B cell (primary cell): ENCODE results near the gene MTMR4. TPM values are rescaled to one million over a fixed set of nuclear protein-coding genes. Genes with fewer than 3 reads are reported as not detected.
"Not testable (repeated sequence)": the region's sequence is repeated elsewhere in the genome, so short reads cannot be mapped to it uniquely, and the experiment has no call there.

Experiments
- ATAC-seq: fragments of 200-7000 bp; cut with Tn5 transposase; one replicate; pipeline ENCODE4 v1.10.0; 2021; ENCODE audit warnings: low read depth, mild to moderate bottlenecking, moderate number of reproducible peaks, moderate library complexity
- CTCF ChIA-PET: fragments of 350-600 bp; sonication (Branson Sonifier 250); formaldehyde crosslinking; loops from one replicate; lab custom pipeline; 2021; ENCODE audit warnings: antibody characterized with exemption, inconsistent platforms; lab: Charles Lee
- POLR2A ChIA-PET: fragments of 350-600 bp; sonication (Branson Sonifier 250); formaldehyde crosslinking; loops from one replicate; lab custom pipeline; 2021; ENCODE audit warnings: antibody characterized with exemption; lab: Charles Lee
- DNase-seq: peaks from one replicate; pipeline ENCODE4 v3.0.0; 2013
- H2AFZ ChIP-seq: 2 replicates; pipeline ENCODE4 v1.6.1; 2012; ENCODE audit warnings: mild to moderate bottlenecking, low read depth, low read length; ENCODE audit not compliant: insufficient read depth, poor library complexity, severe bottlenecking
- H3K27ac ChIP-seq, 2 donors: 1 replicate in 1 of 2; 2 replicates in 1 of 2; pipeline ENCODE4 v1.5.1; 2012 to 2013; ENCODE audit warnings: low read length in 2 of 2, mild to moderate bottlenecking in 2 of 2, moderate library complexity in 1 of 2
- H3K27me3 ChIP-seq, 4 experiments: fragments of 200-600 bp in 1 of 4; sonication (generic) in 1 of 4; replicated peaks in 1 of 4; 1 replicate in 2 of 4; 2 replicates in 2 of 4; pipeline versions ENCODE4 v1.6.1 to v1.7.0; 2013 to 2016; ENCODE audit warnings: low read length in 3 of 4, mild to moderate bottlenecking in 2 of 4, mixed read lengths in 1 of 4, moderate library complexity in 1 of 4; ENCODE audit not compliant: insufficient read depth in 4 of 4, control insufficient read depth in 3 of 4; ENCODE audit errors: control extremely low read depth in 1 of 4
- H3K36me3 ChIP-seq, 2 experiments: replicated peaks in 1 of 2; 1 replicate in 1 of 2; 2 replicates in 1 of 2; pipeline versions ENCODE4 v1.6.1 to v1.7.1; 2013; ENCODE audit warnings: low read length in 1 of 2; ENCODE audit not compliant: insufficient read depth in 2 of 2, control insufficient read depth in 1 of 2; ENCODE audit errors: control extremely low read depth in 1 of 2, extremely low read depth in 1 of 2
- H3K4me1 ChIP-seq, 2 donors: fragments of 200-600 bp in 1 of 2; sonication (generic) in 1 of 2; 1 replicate in 1 of 2; 2 replicates in 1 of 2; pipeline versions ENCODE4 v1.5.1 to v1.6.1; 2013 to 2017; ENCODE audit warnings: low read length in 2 of 2; ENCODE audit not compliant: control insufficient read depth in 2 of 2, insufficient read depth in 2 of 2
- H3K4me2 ChIP-seq: replicated peaks from 2 replicates; pipeline ENCODE3; 2012; ENCODE audit warnings: mild to moderate bottlenecking, low read depth, low read length; ENCODE audit not compliant: poor library complexity, severe bottlenecking
- H3K4me3 ChIP-seq, 5 experiments: fragments of 200-600 bp in 1 of 5; sonication (generic) in 1 of 5; 1 replicate in 3 of 5; 2 replicates in 2 of 5; pipeline versions ENCODE4 v1.5.1 to v1.7.0; 2011 to 2016; ENCODE audit warnings: low read length in 4 of 5, mild to moderate bottlenecking in 4 of 5, low read depth in 2 of 5, control low read depth in 1 of 5, moderate library complexity in 1 of 5; ENCODE audit not compliant: insufficient read depth in 1 of 5; ENCODE audit errors: control extremely low read depth in 1 of 5, extremely low read depth in 1 of 5
- H3K79me2 ChIP-seq: fragments of 200-600 bp; sonication (generic); one replicate; pipeline ENCODE4 v1.6.0; 2016; ENCODE audit warnings: low read length; ENCODE audit not compliant: control insufficient read depth, insufficient read depth
- H3K9ac ChIP-seq: fragments of 200-600 bp; sonication (generic); 2 replicates; pipeline ENCODE4 v1.6.1; 2017; ENCODE audit warnings: mild to moderate bottlenecking, low read length, moderate library complexity
- H3K9me3 ChIP-seq, 3 donors: one replicate each; pipeline versions ENCODE4 v1.6.1 to v1.7.1; 2013; ENCODE audit warnings: low read length in 2 of 3; ENCODE audit not compliant: control insufficient read depth in 2 of 3, insufficient read depth in 1 of 3; ENCODE audit errors: control extremely low read depth in 1 of 3
- H4K20me1 ChIP-seq: 2 replicates; pipeline ENCODE4 v1.6.0; 2012; ENCODE audit warnings: mild to moderate bottlenecking, low read length; ENCODE audit not compliant: insufficient read depth, control insufficient read depth, poor library complexity, severe bottlenecking
- H3K27ac Mint-ChIP-seq: one replicate; pipeline ENCODE4 v1.8.0; 2021; ENCODE audit warnings: mixed read lengths
- H3K27me3 Mint-ChIP-seq: one replicate; pipeline ENCODE4 v1.8.0; 2021; ENCODE audit warnings: mixed read lengths
- H3K4me1 Mint-ChIP-seq: one replicate; pipeline ENCODE4 v1.8.0; 2021; ENCODE audit warnings: mixed read lengths
- H3K4me3 Mint-ChIP-seq: one replicate; pipeline ENCODE4 v1.8.0; 2021; ENCODE audit warnings: mixed read lengths
- H3K9me3 Mint-ChIP-seq: one replicate; pipeline ENCODE4 v1.8.0; 2022; ENCODE audit warnings: mixed read lengths; ENCODE audit not compliant: insufficient read depth
- CTCF ChIP-seq: fragments of 200-600 bp; IDR thresholded peaks from one replicate; pipeline ENCODE4 v1.8.0; 2022; ENCODE audit warnings: antibody characterized with exemption, mild to moderate bottlenecking
- EZH2 ChIP-seq: IDR thresholded peaks from 2 replicates; pipeline ENCODE4 v1.6.1; 2012; ENCODE audit warnings: borderline replicate concordance, low read depth, mild to moderate bottlenecking, moderate library complexity, low read length; ENCODE audit not compliant: insufficient read depth, poor library complexity, severe bottlenecking
- WGBS: methylation state at CpG from one replicate; pipeline ENCODE4 v1.1.5; 2013; ENCODE audit warnings: missing lambda C conversion rate; ENCODE audit not compliant: insufficient coverage; 5-methylcytosine and 5-hydroxymethylcytosine counted together
- intact Hi-C: fragments of 100-400 bp; cut with micrococcal nuclease; formaldehyde crosslinking; loops from one replicate; pipeline ENCODE4 v1.10.0; 2022
- polyA plus RNA-seq: library from polyadenylated mRNA; depleted of rRNA; stranded (reverse); fragments of >200 nt; gene quantifications from 2 replicates; pipeline ENCODE4 v1.2.3, GENCODE V29; 2012
- total RNA-seq, 2 donors: library from RNA; stranded (reverse); fragments of 120-200 nt in 1 of 2; gene quantifications; 1 replicate in 1 of 2; 2 replicates in 1 of 2; pipeline versions ENCODE4 v1.2.3 to v1.2.4, GENCODE V29; 2013 to 2022

The MTMR4 gene
- total and polyA plus RNA-seq, 2 donors (not counting 1 experiment from before 2014, with no cell fraction given): 35.2 to 84.7 TPM

- H3K4me1 ChIP-seq: peaks cover 14 to 26% of the 10 kb centered on the region in 2 donors
- no peaks in the 10 kb centered on the region for H3K27me3 ChIP-seq
- peaks cover 31% of the 10 kb centered on the region for H3K4me1 Mint-ChIP-seq
- H2AFZ ChIP-seq: peak overlapping the region; percentile 55
- CTCF ChIA-PET: no interaction called here
- H3K27me3 Mint-ChIP-seq: no peaks in the 10 kb centered on the region
- peak overlapping the region; percentile 67 for H3K27ac Mint-ChIP-seq
- WGBS: 0% methylated on average over 1 of the region's 5 CpGs
- peak overlapping the region; percentile 9 to 54 for H3K27ac ChIP-seq
- no peak for TF ChIP-seq CTCF
- no peak for TF ChIP-seq EZH2
- ATAC-seq: peak; percentile 21
- no peaks in the 10 kb centered on the region for H3K36me3 ChIP-seq
- POLR2A ChIA-PET: no interaction called here
- H3K4me3 Mint-ChIP-seq: peak overlapping the region; percentile 75
- H3K79me2 ChIP-seq: no peaks in the 10 kb centered on the region
- peak overlapping the region; percentile 69 for H3K4me2 ChIP-seq
- H3K9me3 Mint-ChIP-seq: no peaks in the 10 kb centered on the region
- intact Hi-C loops: no loop called here
- H3K9me3 ChIP-seq: no peaks in the 10 kb centered on the region
- H3K9ac ChIP-seq: peak overlapping the region; percentile 48
- peak; percentile 45 for DNase-seq
- H3K4me3 ChIP-seq: peak overlapping the region in 2 of 5 experiments; percentile 27 to 44
- H4K20me1 ChIP-seq: no peaks in the 10 kb centered on the region
Observed at GRCh38 chr17:58556833-58557250, 42.4 kb upstream of the MTMR4 start.

GRCh38 chr17:58555109-58555508 is 40.7 kb upstream of the MTMR4 start:
- H3K36me3 ChIP-seq, H3K9ac ChIP-seq, H3K9me3 Mint-ChIP-seq, H3K27me3 Mint-ChIP-seq, H3K4me3 ChIP-seq, H3K27ac ChIP-seq, H3K4me2 ChIP-seq, CTCF ChIA-PET, DNase-seq, ATAC-seq, H3K27ac Mint-ChIP-seq, intact Hi-C loops, H3K79me2 ChIP-seq, H3K27me3 ChIP-seq, H4K20me1 ChIP-seq, H3K9me3 ChIP-seq, H2AFZ ChIP-seq: not testable (repeated sequence)
- 77% methylated on average over 2 of the region's 3 CpGs for WGBS
- Mint-ChIP-seq H3K4me3 (peak overlapping the region; percentile 15), H3K4me1 (peaks cover 31% of the 10 kb centered on the region)
- H3K4me1 ChIP-seq: peaks cover 14 to 26% of the 10 kb centered on the region in 2 donors
- POLR2A ChIA-PET: interaction anchor here (0.7 kb wide), 2 partner anchors 19 to 271 kb away, joined by 5 to 11 read pairs; no protein-coding TSS in a partner anchor
